HPDE6-E6E7 (cell line): ENCODE results near the gene NEXN.
A peak's percentile ranks its signal among the peaks of the same experiment; 100 is the strongest.
"Not testable (repeated sequence)": the region's sequence is repeated elsewhere in the genome, so short reads cannot be mapped to it uniquely, and the experiment has no call there.

ENCODE experiments used
- DNase-seq: peaks from one replicate; pipeline ENCODE4 v3.0.0; 2011; ENCODE audit warnings: missing footprints; ENCODE audit errors: extremely low spot score

Gene NEXN

DNA sequence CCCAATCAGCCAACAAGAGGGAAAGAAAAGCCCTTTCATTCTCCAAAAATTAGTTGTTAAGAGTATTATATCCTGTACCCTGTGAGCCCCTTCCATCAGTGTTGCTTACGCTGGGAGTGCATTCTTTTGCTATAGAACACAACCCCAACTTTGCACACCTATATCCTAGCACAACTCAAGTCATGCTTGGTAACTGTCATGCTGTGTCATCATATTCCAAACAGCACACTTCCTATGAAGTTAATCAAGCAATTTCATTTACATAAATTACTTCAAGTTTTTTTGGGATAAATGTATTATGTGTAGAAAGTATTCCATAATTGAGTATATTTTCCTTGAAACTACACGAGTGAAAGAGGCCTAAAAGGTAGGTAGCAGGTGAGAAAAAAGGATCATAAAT, 70.4 kb downstream of the NEXN start:
- no peak for DNase-seq

DNA sequence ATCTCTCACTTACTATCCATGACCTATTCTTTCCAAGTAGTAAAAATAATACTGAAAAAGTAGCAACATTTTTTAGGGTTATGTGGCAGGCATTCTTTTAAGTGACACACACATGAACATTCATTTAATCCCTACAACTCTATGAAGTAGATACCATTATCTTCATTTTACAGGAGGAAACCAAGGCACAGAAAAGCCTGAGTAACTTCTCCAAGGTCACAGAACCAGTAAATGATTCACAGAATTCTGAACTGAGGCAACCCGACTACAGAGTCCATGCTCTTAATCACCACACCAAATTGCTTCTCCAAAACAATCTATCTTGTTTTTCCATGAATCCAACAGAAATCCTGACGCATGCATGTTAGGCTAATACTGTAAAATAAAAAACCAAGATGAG, 73.0 kb downstream of the NEXN start:
- no peak for DNase-seq

DNA sequence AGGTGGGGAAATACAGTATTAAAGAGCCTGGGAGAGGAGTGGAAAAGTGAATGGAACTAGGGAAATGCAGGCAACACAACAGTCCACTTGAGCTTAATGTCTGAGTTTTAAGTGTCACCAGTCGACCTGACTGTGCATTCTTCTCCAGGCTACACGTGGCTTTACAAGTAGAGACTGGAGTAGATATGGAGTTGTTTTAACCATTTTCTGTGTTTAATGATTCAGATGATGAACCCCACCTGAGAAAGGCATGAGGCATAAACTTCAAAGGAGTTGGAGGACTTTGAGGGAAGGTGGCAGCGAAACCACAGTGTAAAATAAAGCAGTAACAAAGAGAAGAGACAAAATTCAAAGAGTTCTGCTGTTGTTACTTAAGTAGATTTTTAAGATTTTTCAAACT, 77.9 kb downstream of the NEXN start:
- DNase-seq, result no peak

DNA sequence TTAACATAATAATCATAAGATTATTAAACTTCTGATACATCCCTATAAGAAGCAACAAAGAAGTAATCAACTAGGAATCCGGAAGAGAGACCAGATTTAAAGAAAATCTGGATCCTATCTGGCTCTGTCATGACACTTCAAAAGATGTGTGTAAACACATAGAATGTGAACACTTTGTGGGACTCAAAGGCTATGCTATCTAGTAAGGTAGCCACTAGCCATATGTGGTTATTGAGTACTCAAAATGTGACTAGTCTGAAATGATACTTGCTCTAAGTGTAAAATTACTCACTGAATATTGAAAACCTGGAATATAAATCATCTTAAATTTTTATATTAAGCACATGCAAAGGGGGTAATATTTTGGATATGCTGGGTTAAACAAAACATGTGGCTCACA, 81.8 kb downstream of the NEXN start:
- DNase-seq, result no peak

DNA sequence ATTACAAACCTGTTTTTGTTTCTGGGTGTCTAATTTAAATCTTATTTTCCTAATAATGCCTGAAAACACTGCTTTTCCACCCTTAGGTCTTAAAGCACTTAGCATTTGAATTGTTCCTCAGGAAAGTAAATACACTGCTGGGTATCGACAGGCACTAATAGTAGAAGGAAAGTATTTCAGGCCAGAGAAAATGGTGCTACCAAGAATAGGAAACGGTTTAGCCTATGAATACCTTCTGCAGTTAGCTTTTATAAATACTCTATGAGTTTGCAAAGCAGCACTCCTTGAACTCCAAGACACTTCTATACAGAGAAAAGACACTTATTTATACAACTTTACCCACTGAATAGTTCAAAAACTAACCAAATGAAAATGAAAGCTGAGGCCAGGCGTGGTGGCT, 83.7 kb downstream of the NEXN start:
- no peak for DNase-seq

DNA sequence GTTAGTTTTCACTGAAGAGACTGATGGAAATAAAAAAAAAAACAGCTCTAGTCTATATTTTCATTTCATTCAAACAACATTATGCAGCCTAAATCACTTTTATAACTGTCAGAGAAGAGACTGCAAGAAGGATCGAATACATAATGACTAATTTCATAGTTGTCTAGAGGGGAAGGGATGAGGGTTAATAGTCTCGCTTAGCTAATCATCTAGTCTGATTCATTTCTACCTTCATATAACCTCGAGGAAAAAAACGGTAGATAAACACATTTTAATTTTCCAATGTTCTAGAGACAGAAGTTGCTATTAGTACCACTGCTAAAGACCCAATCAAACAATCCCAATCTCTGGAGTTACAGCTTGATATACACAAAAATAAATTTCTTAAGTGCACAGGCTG, 87.0 kb downstream of the NEXN start:
- DNase-seq, result no peak

DNA sequence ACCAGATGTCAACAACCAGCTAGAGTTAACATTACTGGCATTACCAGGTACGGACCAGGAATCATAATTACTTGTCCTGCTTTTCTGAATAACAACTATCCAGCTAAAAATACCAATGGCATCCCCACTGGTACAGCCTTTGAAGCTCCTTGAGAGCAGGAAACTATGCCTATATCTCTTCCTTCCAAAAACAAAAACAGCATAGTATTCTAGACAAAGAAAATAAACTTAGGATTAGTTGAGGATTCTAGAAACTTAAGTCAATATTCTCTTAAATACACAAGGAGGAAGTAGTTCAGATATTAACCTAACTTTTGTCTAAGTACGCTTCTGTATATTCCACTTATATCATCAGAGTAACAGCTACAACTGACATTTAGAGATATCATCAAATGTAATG, 87.5 kb downstream of the NEXN start:
- no peak for DNase-seq

DNA sequence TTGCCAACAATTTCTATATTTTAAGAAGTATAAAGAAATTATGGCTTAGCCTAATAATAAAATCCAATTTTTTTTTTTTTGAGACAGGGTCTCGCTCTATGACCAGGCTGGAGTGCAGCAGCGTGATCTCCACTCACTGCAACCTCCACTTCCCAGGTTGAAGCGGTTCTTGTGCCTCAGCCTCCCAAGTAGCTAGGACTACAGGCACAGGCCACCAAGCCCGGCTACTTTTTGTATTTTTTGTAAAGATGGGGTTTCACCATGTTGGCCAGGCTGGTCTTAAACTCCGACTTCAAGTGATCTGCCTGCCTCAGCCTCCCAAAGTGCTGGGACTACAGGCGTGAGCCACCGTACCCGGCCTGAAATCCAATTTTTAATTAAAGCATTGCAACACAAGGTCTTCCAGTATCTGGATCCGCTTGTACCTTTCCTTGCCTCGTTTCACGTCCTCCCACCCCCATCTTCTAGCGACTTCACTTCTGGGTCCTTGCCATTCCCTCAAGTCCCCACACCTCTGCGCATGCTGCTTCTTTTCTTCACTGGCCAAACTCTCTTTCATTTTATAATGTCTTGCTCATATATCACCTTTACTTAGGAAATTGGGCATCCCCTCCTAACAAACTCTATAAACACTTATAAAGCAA, 88.1 kb downstream of the NEXN start:
- DNase-seq, result no peak

DNA sequence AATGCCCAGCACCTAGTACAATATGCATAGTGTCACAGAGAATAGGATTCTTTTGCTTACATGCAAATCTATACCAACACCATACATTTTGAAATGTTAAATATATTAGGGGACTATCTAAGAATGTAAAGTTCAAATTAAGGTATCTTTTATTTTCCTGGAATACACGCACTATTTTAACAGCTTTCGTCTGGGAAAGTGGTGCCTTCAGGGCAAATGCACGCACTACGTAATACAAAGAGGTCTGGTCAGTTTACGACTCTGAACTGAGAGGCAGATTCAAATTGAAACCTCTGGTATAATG, 89.5 kb downstream of the NEXN start:
- DNase-seq, result no peak

DNA sequence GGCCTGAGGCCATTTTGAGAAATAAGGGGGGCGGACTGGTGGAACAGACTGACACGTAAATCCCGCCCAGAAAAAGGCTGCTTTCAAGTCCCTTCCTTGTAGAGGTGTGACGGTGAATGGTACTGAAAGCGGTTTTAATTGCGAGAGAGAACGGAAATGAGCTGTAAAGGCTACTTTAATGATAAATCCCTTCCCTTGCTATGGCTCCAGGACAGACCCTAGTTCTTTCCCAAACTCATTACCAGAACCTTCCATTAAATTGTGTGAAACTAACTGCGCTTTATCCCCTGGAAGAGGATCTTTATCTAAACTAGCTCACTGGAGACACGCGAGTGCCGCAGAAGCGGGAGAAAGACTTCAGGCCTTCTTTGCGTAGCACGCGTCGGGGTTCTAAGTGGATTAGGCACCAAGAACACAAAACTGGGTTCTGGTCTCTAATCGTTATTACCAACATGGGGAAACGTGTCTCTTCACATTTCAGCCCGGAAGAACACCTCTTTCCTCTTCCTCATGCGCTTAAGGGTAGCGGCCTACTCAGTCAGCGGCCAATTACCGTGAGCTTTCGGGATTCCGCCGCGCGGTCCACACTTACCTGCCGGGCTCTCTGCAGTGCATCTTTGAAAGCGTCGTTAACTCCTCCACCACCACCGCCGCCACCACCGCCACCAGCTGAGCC, 90.0 kb downstream of the NEXN start:
- DNase-seq, result peak; percentile 62

DNA sequence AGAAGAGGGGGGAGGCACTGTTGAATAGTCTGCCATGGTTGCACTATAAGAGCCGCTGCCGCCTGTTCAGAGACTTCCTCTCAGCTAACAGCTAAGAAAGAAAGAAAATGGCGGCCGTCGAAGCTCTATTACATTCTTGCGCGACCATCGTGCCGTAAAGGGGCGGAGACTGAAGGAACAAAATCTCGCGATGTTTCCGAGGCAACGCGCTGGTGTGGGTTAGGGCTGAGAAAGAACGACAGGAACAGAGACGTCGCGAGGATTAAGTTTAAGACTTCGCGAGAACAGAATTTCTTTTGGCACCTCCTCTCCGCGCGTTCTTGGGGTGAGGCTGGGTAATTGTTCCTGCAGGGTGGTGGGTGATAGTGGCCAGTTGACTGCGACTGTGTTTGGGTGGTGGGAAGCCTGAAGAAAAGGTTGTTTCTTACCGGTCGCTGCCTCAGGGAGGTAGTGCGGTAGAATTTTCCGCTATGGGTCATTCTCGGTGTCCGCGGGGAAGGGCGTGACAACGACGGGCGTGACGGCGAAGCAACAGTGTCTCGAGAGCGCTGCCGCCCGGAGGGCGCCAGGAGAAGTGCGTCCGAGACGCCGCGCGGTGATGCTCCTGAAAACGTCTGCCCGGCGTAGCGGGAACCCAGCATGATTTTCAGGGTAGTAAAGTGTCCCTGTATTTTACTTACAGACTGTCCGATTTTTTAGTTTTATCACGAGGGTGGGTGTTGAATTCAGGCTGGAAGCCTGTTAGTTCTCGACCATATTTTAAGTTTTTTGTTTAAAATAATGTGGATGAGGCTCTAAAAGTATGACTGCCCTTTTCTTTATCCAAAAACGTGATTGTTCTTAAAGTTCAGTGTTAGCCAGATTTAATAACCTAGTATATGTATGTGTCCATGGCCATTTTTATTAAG, 90.8 kb downstream of the NEXN start, which contains the start of gene FUBP1:
TSS of gene FUBP1 (minus strand) at position 104 of the 908 bp plus-strand sequence. CDS start at position 36, 68 bp downstream.
- DNase-seq, result peak; percentile 87

DNA sequence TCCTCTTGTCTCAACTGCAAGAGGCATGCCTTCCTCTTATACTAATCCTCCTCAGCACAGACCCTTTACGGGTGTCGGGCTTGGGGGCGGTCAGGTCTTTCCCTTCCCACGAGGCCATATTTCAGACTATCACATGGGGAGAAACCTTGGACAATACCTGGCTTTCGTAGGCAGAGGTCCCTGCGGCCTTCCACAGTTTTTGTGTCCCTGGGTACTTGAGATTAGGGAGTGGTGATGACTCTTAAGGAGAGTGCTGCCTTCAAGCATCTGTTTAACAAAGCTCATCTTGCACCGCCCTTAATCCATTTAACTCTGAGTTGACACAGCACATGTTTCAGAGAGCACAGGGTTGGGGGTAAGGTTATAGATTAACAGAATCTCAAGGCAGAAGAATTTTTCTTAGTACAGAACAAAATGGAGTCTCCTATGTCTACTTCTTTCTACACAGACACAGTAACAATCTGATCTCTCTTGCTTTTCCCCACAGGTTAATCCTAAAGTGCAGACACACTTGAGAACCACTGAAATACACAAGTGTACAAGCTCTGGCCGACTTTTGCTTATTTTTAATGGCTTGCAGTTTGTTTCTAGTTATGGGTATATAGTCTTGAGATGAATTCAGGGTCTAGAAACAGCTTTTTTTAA, 95.0 kb downstream of the NEXN start:
- DNase-seq, result not testable (repeated sequence)

DNA sequence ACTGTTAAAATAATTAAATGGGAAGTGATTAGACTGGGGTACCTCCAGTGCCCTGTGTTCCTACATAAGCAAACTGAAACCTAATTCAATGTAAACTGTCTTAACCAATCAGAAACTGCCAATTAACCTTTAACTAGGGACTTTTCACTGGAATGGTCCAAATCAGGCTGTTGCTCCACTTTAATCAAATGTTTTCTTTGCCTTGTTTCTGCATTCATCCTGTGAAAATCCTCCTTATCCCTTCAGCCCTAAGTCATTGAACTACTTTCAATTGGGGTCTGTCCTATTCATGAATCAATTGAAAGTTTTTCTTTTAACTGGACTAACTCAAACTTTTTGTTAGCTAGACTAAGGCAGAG, 95.6 kb downstream of the NEXN start:
- DNase-seq, result no peak

DNA sequence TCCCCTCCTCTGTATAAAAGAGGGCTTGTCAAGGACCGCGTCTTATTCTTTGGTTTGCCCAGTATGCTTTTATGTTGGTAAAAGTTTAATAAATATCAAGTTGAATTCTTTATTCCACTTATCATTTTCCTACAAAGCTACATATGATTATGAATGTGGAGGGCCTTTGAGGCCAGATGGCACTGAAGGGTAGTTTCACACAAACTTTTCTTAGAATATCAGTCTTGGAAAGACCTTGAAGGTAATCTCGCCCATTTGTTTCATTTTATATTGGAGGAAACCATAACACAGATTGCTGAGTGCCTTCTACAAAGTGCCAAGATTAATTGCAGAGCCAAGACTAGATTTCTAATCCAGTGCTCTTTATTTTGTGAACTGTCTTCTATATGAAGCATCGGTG, 96.2 kb downstream of the NEXN start:
- DNase-seq, result no peak

DNA sequence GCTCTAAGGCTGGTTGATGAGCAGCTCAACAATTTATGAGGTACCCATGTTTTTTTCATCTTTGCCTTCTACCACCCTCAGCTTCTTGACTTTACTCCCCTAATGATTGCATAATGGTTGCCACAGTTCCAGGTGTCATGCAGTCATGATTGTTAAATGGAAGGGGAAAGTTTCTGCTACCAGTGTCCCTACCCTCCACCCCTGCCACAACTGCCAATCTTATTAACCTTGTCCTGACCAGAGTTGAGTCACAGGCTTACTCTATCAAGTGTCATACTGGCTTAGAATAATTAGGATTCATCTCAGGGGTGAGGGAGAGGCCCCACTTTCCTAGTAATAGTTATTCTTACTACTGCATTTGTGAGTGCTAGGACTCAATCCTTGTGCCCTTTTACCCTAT, 98.4 kb downstream of the NEXN start:
- no peak for DNase-seq

DNA sequence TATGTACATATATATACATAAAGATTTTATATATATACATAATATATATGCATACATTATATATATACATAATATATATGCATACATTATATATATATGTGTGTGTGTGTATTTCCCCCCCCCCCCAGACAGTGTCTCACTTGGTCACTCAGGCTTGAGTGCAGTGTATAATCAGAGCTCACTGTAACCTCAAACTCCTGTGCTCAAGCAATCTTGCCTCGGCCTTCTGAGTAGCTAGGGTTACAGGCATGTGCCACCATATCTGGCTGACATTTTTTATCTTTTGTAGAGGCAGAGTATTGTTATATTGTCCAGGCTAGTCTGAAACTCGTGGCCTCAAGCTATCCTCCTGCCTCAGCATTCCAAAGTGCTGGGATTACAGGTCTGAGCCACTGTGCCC, 99.5 kb downstream of the NEXN start:
- no peak for DNase-seq

DNA sequence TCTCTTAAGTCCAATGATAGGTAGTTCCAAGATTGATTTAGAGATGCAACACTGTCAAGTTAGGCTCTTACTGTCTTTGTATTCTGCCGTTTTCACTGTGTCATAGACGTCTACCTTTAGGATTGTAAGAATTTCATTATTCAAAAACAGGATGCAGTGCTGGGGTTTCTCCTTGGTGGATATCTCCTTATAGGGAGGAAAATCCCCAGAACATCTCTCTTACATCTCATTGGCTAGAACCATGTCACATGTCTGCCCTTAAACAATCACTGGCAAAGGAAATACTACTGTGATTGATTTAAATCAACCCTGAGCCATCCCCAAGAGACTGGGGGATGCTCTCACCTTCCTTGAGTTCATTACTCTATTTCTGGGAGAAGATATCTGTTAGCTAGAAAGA, 101.3 kb downstream of the NEXN start:
- DNase-seq, result no peak

DNA sequence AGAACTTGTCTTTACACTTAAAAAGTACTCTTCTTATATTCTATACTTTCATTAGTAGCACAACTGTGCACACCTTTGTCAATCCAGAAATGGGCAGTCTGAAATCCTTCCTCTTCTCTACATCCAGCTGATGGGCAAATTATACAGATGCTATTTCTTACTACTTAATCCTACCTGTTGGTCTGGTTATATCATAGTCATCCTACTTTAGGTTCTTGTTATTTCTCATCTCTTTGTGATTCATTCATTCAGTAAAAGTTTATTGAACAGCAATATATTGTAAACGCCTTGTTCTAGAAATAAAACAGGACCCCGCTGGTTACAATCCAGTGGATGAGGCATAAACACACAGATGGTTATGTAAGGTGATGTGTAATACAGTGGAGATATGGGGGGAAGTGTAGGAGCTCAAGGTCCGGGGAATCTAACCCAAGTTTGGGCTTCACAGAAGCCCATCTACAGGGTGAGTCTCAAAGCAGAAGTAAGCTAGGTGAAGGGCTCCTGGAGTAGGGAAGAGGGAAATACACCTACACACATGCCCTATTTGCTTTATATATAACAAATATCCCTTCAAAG, 102.3 kb downstream of the NEXN start:
- DNase-seq, result no peak

DNA sequence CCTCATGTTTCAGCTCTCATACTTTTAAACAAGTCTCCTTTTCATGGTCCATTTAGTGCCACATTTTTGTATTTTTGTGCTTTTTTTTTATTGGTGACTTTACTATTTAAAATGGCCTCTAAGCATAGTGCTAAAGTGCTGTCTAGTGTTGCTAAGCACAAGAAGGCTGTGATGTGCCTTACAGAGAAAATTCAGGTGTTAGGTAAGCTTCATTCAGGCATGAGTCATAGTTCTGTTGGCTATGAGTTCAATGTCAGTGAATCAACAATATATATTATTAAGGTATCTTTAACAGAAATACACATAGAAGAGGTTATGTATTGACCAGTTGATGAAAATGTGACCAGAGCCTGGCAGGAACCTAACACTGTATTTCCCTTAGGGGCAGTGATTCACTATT, 103.2 kb downstream of the NEXN start:
- DNase-seq, result no peak
